Hematopoietic multipotent progenitor cell treated with erythropoietin and hydrocortisone succinate and interleukin-3 and kit ligand, for 15 days (in vitro differentiated cells): Measurements from ENCODE around the gene MESP1.
A peak's percentile ranks its signal among the peaks of the same experiment; 100 is the strongest.
"Not testable (repeated sequence)": the region's sequence is repeated elsewhere in the genome, so short reads cannot be mapped to it uniquely, and the experiment has no call there.

ENCODE experiments used
- DNase-seq: peaks from one replicate; pipeline ENCODE4 v3.0.0-alpha.2; 2015; ENCODE audit warnings: low spot score

MESP1 gene, protein sequence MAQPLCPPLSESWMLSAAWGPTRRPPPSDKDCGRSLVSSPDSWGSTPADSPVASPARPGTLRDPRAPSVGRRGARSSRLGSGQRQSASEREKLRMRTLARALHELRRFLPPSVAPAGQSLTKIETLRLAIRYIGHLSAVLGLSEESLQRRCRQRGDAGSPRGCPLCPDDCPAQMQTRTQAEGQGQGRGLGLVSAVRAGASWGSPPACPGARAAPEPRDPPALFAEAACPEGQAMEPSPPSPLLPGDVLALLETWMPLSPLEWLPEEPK

DNA sequence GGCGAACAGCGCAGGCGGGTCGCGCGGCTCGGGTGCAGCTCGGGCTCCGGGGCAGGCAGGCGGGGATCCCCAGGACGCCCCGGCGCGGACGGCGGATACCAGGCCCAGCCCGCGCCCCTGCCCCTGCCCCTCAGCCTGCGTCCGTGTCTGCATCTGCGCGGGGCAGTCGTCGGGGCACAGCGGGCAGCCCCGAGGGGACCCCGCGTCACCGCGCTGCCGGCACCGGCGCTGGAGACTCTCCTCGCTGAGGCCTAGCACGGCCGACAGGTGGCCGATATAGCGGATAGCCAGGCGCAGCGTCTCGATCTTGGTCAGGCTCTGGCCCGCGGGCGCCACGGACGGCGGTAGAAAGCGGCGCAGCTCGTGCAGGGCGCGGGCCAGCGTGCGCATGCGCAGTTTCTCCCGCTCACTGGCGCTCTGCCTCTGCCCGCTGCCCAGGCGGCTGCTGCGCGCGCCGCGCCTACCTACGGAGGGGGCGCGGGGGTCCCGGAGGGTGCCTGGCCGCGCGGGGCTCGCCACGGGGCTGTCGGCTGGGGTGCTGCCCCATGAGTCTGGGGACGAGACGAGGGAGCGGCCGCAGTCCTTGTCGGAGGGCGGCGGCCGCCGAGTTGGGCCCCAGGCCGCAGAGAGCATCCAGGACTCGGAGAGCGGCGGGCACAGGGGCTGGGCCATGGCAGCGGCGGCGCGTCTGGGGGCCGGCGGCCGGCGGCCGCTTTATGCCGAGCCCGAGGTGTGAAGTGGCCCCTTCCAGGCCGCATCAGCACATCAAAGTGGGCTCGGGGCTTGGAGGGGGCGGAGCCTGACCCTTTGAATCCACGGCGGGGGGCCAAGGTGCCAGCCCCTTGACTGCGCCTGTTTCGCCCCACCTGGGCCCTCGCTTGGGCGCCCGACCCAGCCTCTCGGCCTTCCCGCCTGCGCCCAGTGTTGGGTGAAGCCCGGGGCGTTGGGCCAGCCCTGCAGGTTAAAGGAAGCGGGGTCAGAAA, at the start of gene MESP1:
Gene MESP1, minus strand, starts transcription at position 690 of the 983 bp plus-strand sequence. Its CDS starts 18 bp downstream, at position 672.
- peak; percentile 90 for DNase-seq

DNA sequence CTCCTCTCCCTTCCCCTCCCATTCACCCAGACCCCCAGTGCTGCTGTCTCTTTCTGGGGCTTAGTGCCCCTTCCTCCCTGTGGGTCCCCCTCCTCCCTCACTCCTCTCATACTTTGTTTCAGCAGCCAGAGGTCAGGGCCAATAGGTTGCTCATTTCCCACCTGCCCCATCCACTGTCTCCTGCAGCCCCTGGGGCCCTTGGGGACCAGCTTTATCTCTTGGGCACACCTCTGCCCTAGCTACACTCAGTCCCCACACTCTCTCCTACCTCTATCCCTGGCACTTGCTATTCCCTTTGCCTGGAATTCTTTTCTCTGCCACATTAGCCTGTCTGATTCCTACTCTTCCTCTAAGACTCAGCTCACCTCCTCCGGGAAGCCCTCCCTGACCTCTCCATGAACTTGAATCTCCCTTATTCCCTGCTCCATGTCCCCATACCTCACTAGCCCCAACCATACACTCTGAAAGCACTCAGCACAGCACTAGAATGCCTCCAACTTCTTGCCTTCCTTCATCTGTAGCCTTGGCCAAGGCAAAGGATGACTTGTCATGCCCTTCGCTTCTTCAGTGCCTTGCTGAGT, 49.0 kb upstream of the MESP1 start:
- no peak for DNase-seq

DNA sequence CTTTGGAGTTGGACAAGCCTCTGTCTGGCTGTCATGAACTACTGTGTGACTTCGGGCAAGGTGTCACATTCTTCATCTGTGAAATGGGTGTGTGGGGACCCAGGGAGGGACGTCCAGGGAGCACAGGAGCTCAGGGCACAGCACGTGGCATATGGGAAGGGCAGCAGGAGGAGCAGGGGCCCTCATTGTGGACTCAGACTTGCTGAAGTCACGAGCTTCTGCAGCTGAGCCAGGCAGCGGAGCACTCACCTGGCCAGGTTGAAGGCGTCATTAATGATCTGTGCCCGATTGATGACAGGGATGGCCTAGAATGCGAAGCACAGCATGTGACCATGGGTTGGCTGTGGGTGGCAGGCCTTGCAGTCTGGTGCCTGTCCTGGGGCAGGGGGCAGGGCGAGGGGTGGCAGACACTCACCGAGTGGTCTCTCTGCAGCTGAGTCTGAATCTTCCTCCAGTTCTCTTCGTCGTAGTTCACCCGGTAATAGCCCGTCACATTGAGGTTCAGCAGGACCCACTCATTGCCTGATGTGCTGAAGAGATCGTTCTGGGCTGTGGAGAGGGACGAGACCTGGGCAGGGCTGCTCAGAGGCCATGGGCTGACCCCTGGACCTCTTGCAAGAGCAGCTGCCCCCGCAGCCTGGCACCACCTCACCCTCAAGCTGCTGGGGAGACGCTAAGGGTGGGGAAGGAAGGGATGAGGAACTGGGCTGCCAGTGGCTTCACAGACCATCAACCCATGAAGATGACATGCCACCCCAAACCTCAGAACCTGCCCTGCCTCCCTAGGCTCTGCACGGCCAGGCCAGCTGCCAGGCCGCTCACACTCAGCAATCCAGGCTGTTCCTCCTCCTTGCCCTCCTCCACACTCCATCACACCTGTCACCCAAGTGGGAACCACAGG, 48.2 kb upstream of the MESP1 start:
- DNase-seq, result no peak

DNA sequence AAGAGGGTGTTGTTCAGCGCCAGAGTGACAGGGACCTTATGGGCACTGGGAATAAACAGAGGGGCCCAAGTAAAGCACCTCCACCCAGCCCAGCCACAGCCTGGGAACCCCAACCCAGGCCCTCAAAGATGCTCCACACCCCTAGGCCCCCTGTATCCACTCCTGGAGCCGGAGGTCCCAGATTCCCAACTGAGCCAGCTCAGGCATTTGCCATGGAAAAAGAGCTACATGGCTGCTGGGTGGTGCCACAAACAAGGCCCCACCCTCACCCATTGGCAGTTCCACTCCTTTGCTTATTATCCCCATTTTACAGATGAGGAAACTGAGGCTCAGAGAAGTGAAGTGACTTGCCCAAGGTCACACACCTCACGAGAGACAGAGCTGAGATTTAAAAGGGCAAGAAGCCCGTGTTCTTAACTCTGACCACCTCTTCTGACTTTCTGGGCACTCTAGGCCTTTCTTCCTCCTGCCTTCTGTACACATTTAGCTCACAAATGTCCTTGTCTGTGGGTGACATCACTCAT, 46.7 kb upstream of the MESP1 start:
- DNase-seq, result no peak

DNA sequence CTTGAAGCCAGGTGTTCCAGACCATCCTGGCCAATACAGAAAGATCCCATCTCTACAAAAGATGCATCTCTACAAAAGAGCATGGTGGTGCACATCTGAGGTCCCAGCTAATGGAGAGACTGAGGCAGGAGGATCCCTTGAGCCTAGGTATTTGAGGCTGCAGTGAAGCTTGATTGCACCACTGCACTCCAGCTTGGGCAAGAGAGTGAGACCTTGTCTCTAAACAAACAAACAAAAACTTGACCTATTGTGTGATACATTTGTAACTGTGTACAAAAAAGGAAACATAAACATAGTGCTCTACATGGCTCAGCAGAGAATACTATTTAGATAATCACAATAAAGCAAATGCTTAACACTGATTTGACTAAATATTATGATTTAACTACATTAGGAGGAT, 44.9 kb upstream of the MESP1 start:
- DNase-seq, result no peak

DNA sequence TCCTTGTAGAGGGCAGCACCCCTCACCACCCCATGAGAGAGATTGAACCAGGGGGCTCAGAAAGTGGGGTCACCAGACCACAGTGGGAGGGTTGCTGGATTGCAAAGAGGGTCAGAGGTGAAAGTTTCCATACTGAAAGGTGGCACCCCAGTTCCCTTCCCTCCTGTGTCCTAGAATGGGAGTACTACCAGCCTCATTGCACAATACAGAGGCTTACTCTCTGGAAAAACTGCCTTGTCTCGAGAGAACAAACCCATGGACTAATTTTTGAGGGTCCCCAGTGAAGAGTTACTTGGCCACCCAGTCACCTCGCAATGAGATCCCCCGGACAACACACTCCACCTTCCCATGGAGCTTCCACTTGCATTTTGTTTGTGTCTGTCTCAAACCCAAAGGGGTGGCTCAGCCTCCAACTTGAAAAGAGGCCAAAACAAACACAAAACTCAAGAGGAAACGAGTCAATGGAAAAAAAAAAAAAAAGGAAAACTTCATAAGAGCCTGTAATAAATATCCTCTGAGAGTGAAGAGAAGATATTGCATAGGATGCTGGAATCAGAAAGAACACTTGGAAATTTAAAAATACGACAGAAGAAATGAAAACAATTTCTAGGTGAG, 43.7 kb upstream of the MESP1 start:
- no peak for DNase-seq

DNA sequence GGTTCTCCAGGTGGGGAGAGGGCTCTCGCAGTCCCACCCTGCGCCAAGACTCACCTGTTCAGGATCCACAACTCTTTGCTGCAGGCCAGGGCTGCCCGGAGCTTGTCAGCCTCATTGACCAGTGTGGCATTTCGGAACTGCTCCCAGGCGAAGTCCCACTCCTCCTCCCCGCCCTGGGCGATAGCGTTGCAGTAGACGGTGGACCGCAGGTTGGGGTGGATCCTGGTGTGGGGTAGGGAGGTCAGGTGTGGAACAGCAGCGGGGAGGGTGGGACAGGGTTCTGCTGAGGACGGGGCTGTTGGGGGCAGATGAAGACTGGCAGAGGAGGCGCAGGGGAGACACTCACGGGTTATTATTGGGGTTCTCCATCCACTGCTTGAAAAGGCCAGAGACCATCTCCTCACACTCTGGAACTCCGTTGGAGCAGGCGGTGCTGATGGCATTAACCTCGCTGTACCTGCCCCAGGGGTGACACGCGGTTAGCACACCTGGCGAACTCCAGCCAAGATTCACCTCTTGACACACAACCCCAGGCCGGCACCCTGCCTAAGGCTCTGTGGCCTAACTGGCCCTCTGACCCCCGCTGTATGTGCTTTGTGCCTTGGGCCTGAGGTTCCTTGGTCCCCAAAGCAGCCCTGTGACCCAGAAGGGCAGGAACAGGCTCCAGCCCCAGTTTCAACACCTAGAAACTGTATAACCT, 41.2 kb upstream of the MESP1 start:
- DNase-seq, result no peak

DNA sequence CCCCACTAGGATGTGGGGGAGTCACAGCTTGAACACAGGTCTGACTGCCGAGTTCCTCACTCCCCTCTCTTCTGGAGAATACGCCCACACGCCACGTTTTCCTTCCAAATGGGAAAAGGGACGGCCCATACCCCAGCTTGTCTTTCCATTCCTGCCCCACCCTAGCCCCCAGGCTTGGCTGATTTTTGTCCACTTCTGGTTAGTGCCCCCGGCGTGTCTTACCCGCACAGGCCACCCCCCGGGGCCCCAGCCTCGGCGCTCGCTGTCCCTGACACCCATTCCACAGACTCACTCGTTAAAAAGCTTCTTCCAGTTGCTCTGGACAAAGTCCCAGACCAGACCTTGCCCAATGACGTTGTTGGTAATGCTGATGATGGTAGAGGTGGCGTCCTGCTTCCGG, 39.6 kb upstream of the MESP1 start:
- no peak for DNase-seq

DNA sequence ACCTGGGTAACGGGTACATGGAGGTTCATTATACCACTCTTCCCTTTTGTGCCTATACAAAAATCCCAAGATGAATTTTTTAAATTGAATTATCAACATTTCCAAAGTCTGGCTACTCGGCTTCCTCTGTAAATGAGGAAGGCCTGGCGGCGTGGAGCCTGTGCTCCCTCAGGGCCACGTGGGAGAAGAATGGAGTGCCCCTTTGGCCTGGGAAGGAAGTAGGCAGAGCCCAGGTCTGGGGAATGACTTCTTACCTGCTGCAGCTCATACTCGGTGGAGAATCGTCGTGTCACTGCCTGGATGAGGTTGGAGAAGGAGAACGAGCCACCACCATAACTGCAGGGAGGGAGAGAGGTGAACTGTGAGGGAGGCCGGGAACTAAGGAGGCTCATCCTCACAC, 39.2 kb upstream of the MESP1 start:
- DNase-seq, result no peak

DNA sequence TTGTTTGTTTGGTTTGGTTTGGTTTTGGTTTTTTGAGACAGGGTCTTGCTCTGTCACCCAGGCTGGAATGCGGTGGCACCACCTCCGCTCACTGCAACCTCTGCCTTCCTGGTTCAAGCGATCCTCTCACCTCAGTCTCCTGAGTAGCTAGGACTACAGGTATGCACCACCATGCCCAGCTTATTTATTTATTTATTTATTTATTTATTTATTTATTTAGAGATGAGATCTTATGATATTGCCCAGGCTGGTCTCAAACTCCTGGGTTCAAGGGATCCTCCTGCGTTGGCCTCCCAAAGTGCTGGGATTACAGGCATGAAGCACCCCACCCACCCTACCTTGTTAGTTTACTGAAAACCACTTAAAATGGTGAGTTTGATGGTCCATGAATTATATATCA, 37.5 kb upstream of the MESP1 start:
- not testable (repeated sequence) for DNase-seq

DNA sequence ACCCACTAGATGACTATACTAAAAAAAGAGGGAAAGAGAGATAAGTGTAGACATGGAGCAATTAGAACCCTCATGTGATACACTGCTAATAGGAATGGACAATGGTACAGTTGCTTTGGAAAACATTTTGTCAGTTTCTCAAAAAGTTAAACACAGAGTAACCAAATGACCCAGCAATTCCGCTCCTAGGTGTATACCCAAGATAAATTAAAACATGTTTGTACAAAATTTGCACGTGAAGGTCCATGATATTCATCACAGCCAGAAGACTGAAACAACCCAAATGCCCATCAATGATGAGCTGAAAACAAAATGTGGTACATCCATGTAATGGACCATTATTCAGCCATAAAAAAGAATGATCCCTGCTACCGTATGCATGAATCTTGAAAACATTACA, 36.9 kb upstream of the MESP1 start:
- no peak for DNase-seq

DNA sequence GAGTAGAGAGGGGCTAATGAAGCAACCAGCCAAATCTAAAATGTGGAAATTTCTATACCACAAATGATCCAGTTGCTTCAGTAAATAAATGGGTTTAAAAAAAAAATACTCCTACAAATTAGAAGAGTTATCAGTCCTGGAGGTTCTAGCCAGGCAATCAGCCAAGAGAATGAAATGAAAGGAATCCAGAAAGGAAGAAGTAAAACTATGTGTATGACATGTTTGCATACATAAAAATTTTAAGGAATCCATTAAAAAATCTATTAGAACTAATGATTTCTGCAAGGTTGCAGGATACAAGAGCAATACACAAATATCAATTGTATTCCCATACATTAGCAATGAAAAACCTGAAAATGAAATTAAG, 34.7 kb upstream of the MESP1 start:
- no peak for DNase-seq

DNA sequence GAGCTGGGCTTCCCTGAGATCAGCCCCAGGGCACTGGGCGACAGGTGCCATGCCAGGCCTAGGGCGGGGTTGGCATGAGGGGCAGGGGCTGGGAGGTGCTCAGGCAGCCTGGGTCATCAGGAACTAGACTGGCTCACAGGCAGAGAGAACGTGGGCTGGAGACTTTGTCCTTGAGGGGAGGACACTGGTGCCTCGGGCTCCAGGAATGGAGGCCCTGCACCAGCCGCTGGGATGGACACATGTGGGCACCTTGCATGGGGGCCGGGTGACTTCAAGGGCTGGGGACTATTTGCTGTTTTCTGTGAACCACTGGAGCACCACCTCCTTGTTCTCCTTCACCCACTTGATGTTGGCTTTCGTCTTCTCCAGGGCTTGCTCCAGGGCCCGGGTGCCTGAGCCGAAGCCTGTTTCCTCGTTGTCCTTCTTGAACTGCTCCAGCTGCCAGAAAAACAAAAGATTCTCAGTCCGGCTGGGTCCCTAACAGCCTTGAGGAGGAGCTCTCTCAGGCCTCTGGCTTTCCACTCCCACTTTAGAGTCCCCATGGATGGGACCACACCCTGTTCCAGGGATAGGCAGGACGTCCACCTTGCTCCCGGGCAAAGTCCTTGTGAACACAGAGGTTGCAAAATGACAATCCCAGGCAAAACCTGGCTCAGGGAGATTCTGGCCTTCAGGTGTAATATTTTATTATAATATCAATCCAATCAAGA, 34.2 kb upstream of the MESP1 start:
- no peak for DNase-seq

DNA sequence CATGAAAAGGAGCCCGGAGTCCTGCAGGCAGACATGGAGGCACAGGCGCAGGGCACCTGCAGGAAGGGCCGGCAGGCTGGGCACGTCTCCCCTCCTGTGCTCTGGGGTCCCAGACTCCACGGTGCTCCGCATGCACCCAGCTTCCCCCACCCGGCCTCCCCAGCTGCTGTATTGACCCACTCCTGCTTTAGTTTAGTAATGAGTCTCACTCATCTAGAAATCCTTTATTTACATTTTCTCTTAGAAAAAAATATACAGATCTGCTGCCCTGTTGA, 33.6 kb upstream of the MESP1 start:
- DNase-seq, result no peak

DNA sequence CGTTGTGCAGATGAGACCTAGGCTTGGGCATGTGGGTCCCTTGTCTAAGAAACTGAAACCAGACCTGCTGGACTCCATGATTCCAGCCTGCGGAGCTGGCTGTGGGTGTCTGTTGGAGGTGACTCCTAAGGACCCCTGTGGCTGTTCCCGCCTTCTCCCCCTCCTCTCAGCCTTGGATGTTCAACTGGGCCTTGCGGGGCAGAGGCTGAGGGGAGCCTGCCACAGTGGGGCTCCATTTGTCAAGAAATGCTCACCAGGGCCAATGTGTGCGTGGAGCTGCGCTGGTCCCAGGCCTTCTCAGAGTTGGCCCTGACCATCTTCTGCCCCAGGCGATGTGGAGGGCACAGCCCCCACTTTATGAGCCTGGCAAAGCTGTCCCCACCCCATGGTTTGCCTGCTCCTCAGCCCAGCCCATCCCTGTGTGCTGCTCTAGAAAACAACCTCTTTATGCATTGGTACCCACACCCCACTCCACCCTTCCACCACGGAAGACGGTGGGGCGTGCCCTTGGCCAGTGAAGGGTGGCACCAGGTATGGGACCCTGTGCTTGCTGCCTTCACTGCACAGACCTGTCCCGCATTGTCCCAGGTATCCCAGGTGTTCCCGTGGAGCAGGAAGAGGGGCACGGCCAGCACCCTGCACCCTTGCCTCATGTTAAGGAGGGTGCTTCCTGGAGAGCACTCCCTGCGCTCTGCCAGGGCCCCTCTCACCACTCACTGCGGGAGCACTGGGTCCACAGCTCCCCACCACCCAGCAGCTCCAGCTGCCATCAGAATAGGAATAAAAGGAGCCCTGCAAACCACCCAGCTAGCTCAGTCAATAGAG, 33.0 kb upstream of the MESP1 start:
- no peak for DNase-seq

DNA sequence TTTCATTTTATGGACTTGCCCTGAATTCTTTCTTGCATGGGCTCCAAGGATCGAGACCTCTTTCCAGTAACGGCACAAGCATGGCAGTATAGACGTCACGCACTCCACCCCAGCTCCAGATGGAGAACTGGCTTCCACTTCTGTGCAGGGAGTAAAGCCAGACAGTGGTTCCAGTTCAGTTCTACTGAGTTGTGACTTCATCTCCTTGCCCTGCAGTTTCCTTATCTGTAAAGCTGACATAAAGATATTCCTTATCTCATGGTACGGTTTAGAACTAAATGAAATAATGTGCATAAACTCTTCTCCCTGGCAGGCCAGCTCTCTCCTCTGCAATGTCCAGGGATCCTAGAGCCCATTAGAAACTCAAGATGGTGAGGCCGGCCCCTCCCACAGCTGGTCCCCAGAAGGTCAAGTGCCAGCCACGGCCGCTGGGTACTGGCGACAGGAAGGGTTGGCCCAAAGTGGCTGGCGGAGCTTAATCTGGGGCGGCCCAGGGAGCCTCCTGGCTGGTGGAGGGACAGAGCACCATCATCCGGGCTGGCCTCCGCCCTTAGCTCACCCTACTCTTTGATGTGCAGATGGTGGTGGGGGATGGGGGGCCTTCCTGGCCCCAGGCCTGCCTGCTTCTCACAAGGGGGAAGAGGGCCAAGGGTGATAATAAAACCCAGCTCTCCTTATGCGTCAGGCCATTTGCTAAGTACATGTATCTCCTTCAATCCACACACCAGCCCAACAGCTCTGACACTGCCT, 32.2 kb upstream of the MESP1 start:
- DNase-seq, result peak; percentile 37

DNA sequence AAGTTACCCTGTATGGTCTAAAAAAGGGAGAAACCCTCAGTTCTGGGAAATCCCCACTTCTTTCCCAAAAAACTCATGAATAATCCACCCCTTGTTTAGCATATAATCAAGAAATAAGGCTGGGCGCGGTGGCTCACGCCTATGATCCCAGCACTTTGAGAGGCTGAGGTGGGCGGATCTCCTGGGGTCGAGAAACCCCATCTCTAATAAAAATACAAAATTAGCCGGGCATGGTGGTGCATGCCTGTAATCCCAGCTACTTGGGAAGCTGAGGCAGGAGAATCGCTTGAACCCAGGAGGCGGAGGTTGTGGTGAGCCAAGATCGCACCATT, 31.5 kb upstream of the MESP1 start:
- DNase-seq, result not testable (repeated sequence)

DNA sequence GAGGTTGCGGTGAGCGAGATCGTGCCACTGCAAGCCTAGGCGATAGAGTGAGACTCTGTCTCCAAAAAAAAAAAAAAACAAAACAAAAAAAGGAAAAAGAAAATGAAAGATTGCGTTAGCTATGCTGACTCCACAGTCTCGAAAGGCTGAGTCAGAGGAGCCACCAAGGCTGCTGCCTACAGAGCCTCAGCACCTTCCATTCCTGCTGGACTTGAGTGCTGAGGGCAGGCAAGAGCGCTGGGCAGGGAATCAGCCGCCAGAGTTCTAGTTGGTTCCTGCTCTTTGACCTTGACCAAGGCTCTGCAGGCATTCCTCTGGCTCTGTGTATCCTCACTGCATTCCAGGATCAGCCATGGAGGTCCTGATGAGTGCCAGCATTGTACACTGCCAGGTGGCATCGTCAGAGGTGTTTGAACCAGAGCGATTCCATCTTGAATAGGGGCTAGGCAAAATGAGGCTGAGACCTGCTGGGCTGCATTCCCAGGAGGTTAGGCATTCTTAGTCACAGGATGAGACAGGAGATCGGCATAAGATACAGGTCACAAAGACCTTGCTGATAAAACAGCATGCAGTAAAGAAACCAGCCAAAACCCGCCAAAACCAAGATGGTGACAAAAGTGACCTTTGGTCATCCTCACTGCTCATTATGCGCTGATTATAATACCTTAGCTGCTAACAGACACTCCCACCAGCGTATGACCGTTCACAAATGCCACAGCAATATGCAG, 31.0 kb upstream of the MESP1 start:
- no peak for DNase-seq
